Nucleus accumbens (tissue), 56 donors: Measurements from ENCODE around the gene DHX38.
"Not testable (repeated sequence)": the region's sequence is repeated elsewhere in the genome, so short reads cannot be mapped to it uniquely, and the experiment has no call there.

ENCODE experiments used
- DNase-seq, 56 donors: peaks; one replicate each; lab custom pipeline; 2025; lab: John Stamatoyannopoulos, UW

Gene DHX38

GRCh38 chr16:72093448-72094265, at the start of gene DHX38, which contains the start of gene TXNL4B:
DHX38 (plus strand) TSS chr16:72093847; CDS start chr16:72096158, 2,311 bp downstream.
TXNL4B (minus strand) TSS chr16:72093620; CDS start chr16:72090749, 2,871 bp downstream.
- peak; percentile 68 to 99 (median 96) for DNase-seq

GRCh38 chr16:72044296-72044695, 49.4 kb upstream of the DHX38 start:
- no peak for DNase-seq

- no peak for DNase-seq
Measured at GRCh38 chr16:72044825-72045359, 48.8 kb upstream of the DHX38 start.

- DNase-seq, result no peak
Measured at GRCh38 chr16:72049110-72049509, 44.5 kb upstream of the DHX38 start.

- no peak for DNase-seq
Measured at GRCh38 chr16:72050769-72051464, 42.7 kb upstream of the DHX38 start.

- no peak for DNase-seq
Measured at GRCh38 chr16:72051818-72052217, 41.8 kb upstream of the DHX38 start.

GRCh38 chr16:72054254-72054847, 39.3 kb upstream of the DHX38 start, which contains the start of gene HP:
HP (plus strand) TSS chr16:72054505; CDS start chr16:72054653, 148 bp downstream.
- DNase-seq, result not testable (repeated sequence)

- DNase-seq, result no peak
Measured at GRCh38 chr16:72055911-72056310, 37.7 kb upstream of the DHX38 start.

- not testable (repeated sequence) for DNase-seq
Measured at GRCh38 chr16:72057313-72057712, 36.3 kb upstream of the DHX38 start.

GRCh38 chr16:72059060-72059459, 34.6 kb upstream of the DHX38 start:
- DNase-seq, result not testable (repeated sequence)

GRCh38 chr16:72060405-72060804, 33.2 kb upstream of the DHX38 start:
- DNase-seq, result no peak

- no peak for DNase-seq
Measured at GRCh38 chr16:72061564-72061963, 32.1 kb upstream of the DHX38 start.

GRCh38 chr16:72064361-72064894, 29.2 kb upstream of the DHX38 start:
- no peak for DNase-seq

- DNase-seq, result peak in 6 of 56 donors; percentile 2 to 32 (median 5)
Measured at GRCh38 chr16:72066747-72067146, 26.9 kb upstream of the DHX38 start.

GRCh38 chr16:72068930-72069329, 24.7 kb upstream of the DHX38 start:
- DNase-seq, result no peak

- peak in 14 of 56 donors; percentile 1 to 54 (median 12) for DNase-seq
Measured at GRCh38 chr16:72072514-72073342, 20.9 kb upstream of the DHX38 start.

- peak in 41 of 56 donors; percentile 7 to 77 (median 36) for DNase-seq
Measured at GRCh38 chr16:72073560-72074230, 20.0 kb upstream of the DHX38 start.

GRCh38 chr16:72075067-72075466, 18.6 kb upstream of the DHX38 start:
- not testable (repeated sequence) for DNase-seq
